ENCODE results near the gene BACH2.

Gene BACH2

GRCh38 chr6:90187437-90188121, 109.1 kb downstream of the BACH2 start:
- Mint-ChIP-seq H3K27ac (peak overlapping the region; percentile 94), H3K27me3 (no peaks in the 10 kb centered on the region), H3K4me1 (ENCODE audit: low read depth) (peaks cover 91% of the 10 kb centered on the region), H3K4me3 (peak overlapping the region; percentile 73), H3K9me3 (no peaks in the 10 kb centered on the region), H3K36me3 (ENCODE audit: low read depth) (peaks cover 56% of the 10 kb centered on the region)
- no peak for DNase-seq

- no peaks in the 10 kb centered on the region for H3K27me3 Mint-ChIP-seq
- no peaks in the 10 kb centered on the region for H3K9me3 Mint-ChIP-seq
- DNase-seq: no peak
- H3K27ac Mint-ChIP-seq: peak overlapping the region; percentile 94
- H3K4me1 Mint-ChIP-seq (ENCODE audit: low read depth): peaks cover 91% of the 10 kb centered on the region
- H3K36me3 Mint-ChIP-seq (ENCODE audit: low read depth): peaks cover 62% of the 10 kb centered on the region
- peak overlapping the region; percentile 73 for H3K4me3 Mint-ChIP-seq
These were observed 109.8 kb downstream of the BACH2 start for GRCh38 chr6:90186637-90187371.

- H3K27me3 Mint-ChIP-seq: no peaks in the 10 kb centered on the region
- peaks cover 67% of the 10 kb centered on the region for H3K36me3 Mint-ChIP-seq (ENCODE audit: low read depth)
- no peak for DNase-seq
- peaks cover 87% of the 10 kb centered on the region for H3K4me1 Mint-ChIP-seq (ENCODE audit: low read depth)
- peak overlapping the region; percentile 94 for H3K27ac Mint-ChIP-seq
- H3K4me3 Mint-ChIP-seq: peak overlapping the region; percentile 73
- H3K9me3 Mint-ChIP-seq: no peaks in the 10 kb centered on the region
These were observed 110.6 kb downstream of the BACH2 start for GRCh38 chr6:90186026-90186425.

GRCh38 chr6:90184334-90185298, 112.0 kb downstream of the BACH2 start:
- peaks cover 2% of the 10 kb centered on the region for H3K9me3 Mint-ChIP-seq
- H3K4me1 Mint-ChIP-seq (ENCODE audit: low read depth): peaks cover 77% of the 10 kb centered on the region
- peak overlapping the region; percentile 51 for H3K4me3 Mint-ChIP-seq
- H3K27ac Mint-ChIP-seq: peak overlapping the region; percentile 77
- no peak for DNase-seq
- H3K27me3 Mint-ChIP-seq: no peaks in the 10 kb centered on the region
- H3K36me3 Mint-ChIP-seq (ENCODE audit: low read depth): peaks cover 68% of the 10 kb centered on the region

GRCh38 chr6:90183587-90184333, 112.9 kb downstream of the BACH2 start:
- Mint-ChIP-seq H3K4me3 (peak overlapping the region; percentile 51), H3K27ac (peak overlapping the region; percentile 77), H3K9me3 (peaks cover 2% of the 10 kb centered on the region), H3K36me3 (ENCODE audit: low read depth) (peaks cover 68% of the 10 kb centered on the region), H3K27me3 (no peaks in the 10 kb centered on the region), H3K4me1 (ENCODE audit: low read depth) (peaks cover 78% of the 10 kb centered on the region)
- DNase-seq: no peak

- peaks cover 52% of the 10 kb centered on the region for H3K36me3 Mint-ChIP-seq (ENCODE audit: low read depth)
- H3K27me3 Mint-ChIP-seq: no peaks in the 10 kb centered on the region
- no peak overlapping the region for H3K4me3 Mint-ChIP-seq
- DNase-seq: no peak
- no peak overlapping the region for H3K27ac Mint-ChIP-seq
- peaks cover 2% of the 10 kb centered on the region for H3K9me3 Mint-ChIP-seq
- peaks cover 80% of the 10 kb centered on the region for H3K4me1 Mint-ChIP-seq (ENCODE audit: low read depth)
These were observed 116.1 kb downstream of the BACH2 start for GRCh38 chr6:90180526-90180925.

GRCh38 chr6:90179190-90180169, 117.2 kb downstream of the BACH2 start:
- Mint-ChIP-seq H3K4me1 (ENCODE audit: low read depth) (peaks cover 81% of the 10 kb centered on the region), H3K27me3 (no peaks in the 10 kb centered on the region), H3K4me3 (no peak overlapping the region), H3K27ac (peak overlapping the region; percentile 90), H3K9me3 (peaks cover 2% of the 10 kb centered on the region), H3K36me3 (ENCODE audit: low read depth) (peaks cover 51% of the 10 kb centered on the region)
- DNase-seq: no peak

- Mint-ChIP-seq H3K27me3 (no peaks in the 10 kb centered on the region), H3K9me3 (peaks cover 2% of the 10 kb centered on the region), H3K4me3 (peak overlapping the region; percentile 59), H3K36me3 (ENCODE audit: low read depth) (peaks cover 45% of the 10 kb centered on the region), H3K27ac (peak overlapping the region; percentile 90), H3K4me1 (ENCODE audit: low read depth) (peaks cover 76% of the 10 kb centered on the region)
- no peak for DNase-seq
These were observed 118.2 kb downstream of the BACH2 start for GRCh38 chr6:90178384-90178855.

- peaks cover 2% of the 10 kb centered on the region for H3K9me3 Mint-ChIP-seq
- H3K4me1 Mint-ChIP-seq (ENCODE audit: low read depth): peaks cover 76% of the 10 kb centered on the region
- peak overlapping the region; percentile 90 for H3K27ac Mint-ChIP-seq
- H3K36me3 Mint-ChIP-seq (ENCODE audit: low read depth): peaks cover 46% of the 10 kb centered on the region
- DNase-seq: no peak
- H3K4me3 Mint-ChIP-seq: peak overlapping the region; percentile 59
- H3K27me3 Mint-ChIP-seq: no peaks in the 10 kb centered on the region
These were observed 118.9 kb downstream of the BACH2 start for GRCh38 chr6:90177544-90178383.

- DNase-seq: peak; percentile 72
- peak overlapping the region; percentile 93 for H3K27ac Mint-ChIP-seq
- H3K4me1 Mint-ChIP-seq (ENCODE audit: low read depth): peaks cover 75% of the 10 kb centered on the region
- no peaks in the 10 kb centered on the region for H3K27me3 Mint-ChIP-seq
- H3K4me3 Mint-ChIP-seq: peak overlapping the region; percentile 50
- H3K36me3 Mint-ChIP-seq (ENCODE audit: low read depth): peaks cover 43% of the 10 kb centered on the region
- peaks cover 2% of the 10 kb centered on the region for H3K9me3 Mint-ChIP-seq
These were observed 120.8 kb downstream of the BACH2 start for GRCh38 chr6:90175627-90176538.

- Mint-ChIP-seq H3K27me3 (no peaks in the 10 kb centered on the region), H3K36me3 (ENCODE audit: low read depth) (peaks cover 50% of the 10 kb centered on the region), H3K4me3 (peak overlapping the region; percentile 5), H3K27ac (peak overlapping the region; percentile 86), H3K9me3 (no peaks in the 10 kb centered on the region), H3K4me1 (ENCODE audit: low read depth) (peaks cover 84% of the 10 kb centered on the region)
- DNase-seq: no peak
These were observed 123.2 kb downstream of the BACH2 start for GRCh38 chr6:90173262-90173925.

Data from activated T-cell treated with anti-CD3 and anti-CD28 coated beads, Interleukin-2, amount 50 U/mL, for 24 hours (primary cell).